ENCODE results near the gene USP40. TPM values are rescaled to one million over a fixed set of nuclear protein-coding genes. Genes with fewer than 3 reads are reported as not detected.
"Not testable (repeated sequence)": the region's sequence is repeated elsewhere in the genome, so short reads cannot be mapped to it uniquely, and the experiment has no call there.

USP40 gene
- total RNA-seq, 2 experiments from 2014 or later: 13.1 to 14.1 TPM

DNA sequence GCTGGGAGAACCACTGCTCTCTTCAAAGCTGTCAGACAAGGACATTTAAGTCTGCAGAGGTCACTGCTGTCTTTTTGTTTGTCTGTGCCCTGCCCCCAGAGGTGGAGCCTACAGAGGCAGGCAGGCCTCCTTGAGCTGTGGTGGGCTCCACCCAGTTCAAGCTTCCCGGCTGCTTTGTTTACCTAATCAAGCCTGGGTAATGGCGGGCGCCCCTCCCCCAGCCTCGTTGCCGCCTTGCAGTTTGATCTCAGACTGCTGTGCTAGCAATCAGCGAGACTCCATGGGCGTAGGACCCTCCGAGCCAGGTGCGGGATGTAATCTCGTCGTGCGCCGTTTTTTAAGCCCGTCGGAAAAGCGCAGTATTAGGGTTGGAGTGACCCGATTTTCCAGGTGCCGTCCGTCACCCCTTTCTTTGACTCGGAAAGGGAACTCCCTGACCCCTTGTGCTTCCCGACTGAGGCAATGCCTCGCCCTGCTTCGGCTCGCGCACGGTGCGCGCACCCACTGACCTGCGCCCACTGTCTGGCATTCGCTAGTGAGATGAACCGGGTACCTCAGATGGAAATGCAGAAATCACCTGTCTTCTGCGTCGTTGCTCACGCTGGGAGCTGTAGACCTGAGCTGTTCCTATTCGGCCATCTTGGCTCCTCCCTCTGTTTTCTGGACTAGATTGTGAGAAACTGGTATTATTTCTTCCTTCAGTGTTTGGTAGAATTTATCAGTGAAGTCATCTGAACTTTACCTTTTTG lies 16.8 kb upstream of the USP40 start:
- H3K9me3 Mint-ChIP-seq (ENCODE audit: insufficient read depth); ATAC-seq; H3K27ac Mint-ChIP-seq; CTCF ChIA-PET; POLR2A ChIA-PET; H3K36me3 Mint-ChIP-seq (ENCODE audit: low read depth); H3K4me3 Mint-ChIP-seq; H3K4me1 Mint-ChIP-seq (ENCODE audit: low read depth); DNase-seq: not testable (repeated sequence)
- peaks cover 14% of the 10 kb centered on the region for H3K27me3 Mint-ChIP-seq (ENCODE audit: low read depth)

DNA sequence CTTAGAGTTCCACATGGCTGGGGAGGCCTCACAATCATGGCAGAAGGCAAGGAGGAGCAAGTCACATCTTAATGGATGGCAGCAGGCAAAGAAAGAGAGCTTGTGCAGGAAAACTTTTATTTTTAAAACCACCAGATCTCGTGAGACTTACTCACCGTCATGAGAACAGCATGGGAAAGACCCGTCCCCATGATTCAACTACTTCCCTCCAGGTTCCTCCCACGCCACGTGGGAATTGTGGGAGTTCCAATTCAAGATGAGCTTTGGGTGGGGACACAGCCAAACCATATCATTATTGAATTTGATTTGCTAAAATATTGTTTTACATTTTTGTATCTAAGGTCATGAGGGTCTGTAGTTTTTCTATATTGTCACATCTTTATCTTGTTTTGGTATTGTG lies 10.8 kb upstream of the USP40 start:
- H3K4me1 Mint-ChIP-seq (ENCODE audit: low read depth); CTCF ChIA-PET; DNase-seq; H3K9me3 Mint-ChIP-seq (ENCODE audit: insufficient read depth); ATAC-seq; H3K36me3 Mint-ChIP-seq (ENCODE audit: low read depth); POLR2A ChIA-PET; H3K27ac Mint-ChIP-seq; H3K4me3 Mint-ChIP-seq: not testable (repeated sequence)
- H3K27me3 Mint-ChIP-seq (ENCODE audit: low read depth): peaks cover 15% of the 10 kb centered on the region

- Mint-ChIP-seq H3K27me3 (ENCODE audit: low read depth) (peaks cover 35% of the 10 kb centered on the region), H3K4me1 (ENCODE audit: low read depth) (no peaks in the 10 kb centered on the region), H3K27ac (no peak overlapping the region), H3K36me3 (ENCODE audit: low read depth) (no peaks in the 10 kb centered on the region), H3K9me3 (ENCODE audit: insufficient read depth) (no peaks in the 10 kb centered on the region), H3K4me3 (no peak overlapping the region)
- DNase-seq (no peak), ATAC-seq (no peak)
- ChIA-PET POLR2A (no interaction called here), CTCF (no interaction called here)
These were observed 5.9 kb upstream of the USP40 start for GRCh38 chr2:233572468-233572867.

DNA sequence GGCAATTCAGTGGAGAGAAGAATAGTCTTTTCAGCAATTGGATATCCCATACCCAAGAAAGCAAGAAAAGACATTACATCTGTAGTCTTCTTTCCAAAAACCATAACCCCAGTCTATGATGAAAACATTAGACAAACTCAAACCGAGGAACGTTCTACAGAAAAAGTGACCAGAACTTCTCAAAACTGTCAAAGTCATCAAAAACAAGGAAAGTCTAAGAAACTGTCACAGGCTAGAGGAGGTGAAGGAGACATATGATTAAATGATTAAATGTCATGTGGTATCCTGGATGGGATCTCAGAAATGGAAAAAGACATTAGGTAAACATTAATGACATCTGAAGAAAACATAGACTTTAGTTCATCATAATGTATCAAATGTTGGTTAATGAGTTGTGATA lies 4.9 kb upstream of the USP40 start:
- POLR2A ChIA-PET: no interaction called here
- DNase-seq (no peak), ATAC-seq (no peak)
- no peaks in the 10 kb centered on the region for H3K4me1 Mint-ChIP-seq (ENCODE audit: low read depth)
- H3K27me3 Mint-ChIP-seq (ENCODE audit: low read depth): peaks cover 33% of the 10 kb centered on the region
- H3K9me3 Mint-ChIP-seq (ENCODE audit: insufficient read depth): no peaks in the 10 kb centered on the region
- no peak overlapping the region for H3K4me3 Mint-ChIP-seq
- H3K36me3 Mint-ChIP-seq (ENCODE audit: low read depth): no peaks in the 10 kb centered on the region
- H3K27ac Mint-ChIP-seq: no peak overlapping the region
- CTCF ChIA-PET: no interaction called here

GRCh38 chr2:233571001-233571400 lies 4.4 kb upstream of the USP40 start:
- Mint-ChIP-seq H3K4me3 (no peak overlapping the region), H3K27ac (no peak overlapping the region), H3K36me3 (ENCODE audit: low read depth) (no peaks in the 10 kb centered on the region), H3K9me3 (ENCODE audit: insufficient read depth) (no peaks in the 10 kb centered on the region), H3K4me1 (ENCODE audit: low read depth) (no peaks in the 10 kb centered on the region), H3K27me3 (ENCODE audit: low read depth) (peaks cover 33% of the 10 kb centered on the region)
- ATAC-seq (no peak), DNase-seq (no peak)
- ChIA-PET POLR2A (no interaction called here), CTCF (no interaction called here)

- H3K36me3 Mint-ChIP-seq (ENCODE audit: low read depth): no peaks in the 10 kb centered on the region
- H3K4me3 Mint-ChIP-seq: peak overlapping the region; percentile 95
- ATAC-seq: no peak
- no peaks in the 10 kb centered on the region for H3K9me3 Mint-ChIP-seq (ENCODE audit: insufficient read depth)
- POLR2A ChIA-PET: interaction anchor here (1.1 kb wide), 1 partner anchor 8 kb away, joined by 4 read pairs; no protein-coding TSS in a partner anchor
- CTCF ChIA-PET: interaction anchor here (2.0 kb wide), 1 partner anchor 8 kb away, joined by 8 read pairs; no protein-coding TSS in a partner anchor
- DNase-seq: no peak
- peak overlapping the region; percentile 95 for H3K27ac Mint-ChIP-seq
- peaks cover 11% of the 10 kb centered on the region for H3K27me3 Mint-ChIP-seq (ENCODE audit: low read depth)
- H3K4me1 Mint-ChIP-seq (ENCODE audit: low read depth): peaks cover 13% of the 10 kb centered on the region
These were observed 869 bp downstream of the USP40 start for GRCh38 chr2:233565685-233566140.

DNA sequence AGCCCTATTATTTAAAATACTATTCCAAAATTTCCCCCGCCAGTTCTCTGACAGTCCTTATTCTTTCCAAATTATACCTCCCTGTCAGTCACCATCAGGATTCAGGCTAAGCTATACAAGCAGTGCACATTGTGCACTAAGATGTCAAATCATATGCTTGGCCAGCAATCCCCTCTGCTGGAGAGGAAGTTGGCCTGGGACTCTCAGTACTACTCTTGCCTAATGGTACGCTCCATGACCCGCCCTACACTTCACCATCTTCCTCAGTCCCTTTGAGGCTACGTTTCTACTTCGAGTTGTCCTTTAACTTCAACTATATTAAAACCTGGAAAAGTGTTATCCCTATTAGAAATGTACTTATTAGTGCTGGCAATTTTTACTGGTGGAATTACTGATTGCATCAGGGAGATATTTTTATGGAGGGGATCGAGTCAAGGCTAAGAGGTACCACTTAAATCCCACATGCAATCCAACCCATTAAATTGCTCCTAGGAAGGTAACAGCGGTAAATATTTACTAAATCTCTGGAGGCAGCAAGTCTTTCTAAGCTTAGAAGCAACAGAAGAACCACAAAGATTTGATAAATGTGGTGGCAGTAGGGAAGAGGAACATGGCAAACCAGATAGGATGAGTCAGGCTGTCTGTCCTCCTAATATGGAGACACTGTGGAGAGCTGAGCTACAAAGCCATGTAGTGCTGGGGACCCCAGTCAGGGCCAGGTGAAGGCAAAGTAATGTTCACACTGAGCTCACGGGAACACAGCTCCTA lies 2.7 kb downstream of the USP40 start:
- Mint-ChIP-seq H3K4me3 (no peak overlapping the region), H3K36me3 (ENCODE audit: low read depth) (no peaks in the 10 kb centered on the region), H3K9me3 (ENCODE audit: insufficient read depth) (no peaks in the 10 kb centered on the region), H3K27ac (no peak overlapping the region), H3K4me1 (ENCODE audit: low read depth) (peaks cover 13% of the 10 kb centered on the region), H3K27me3 (ENCODE audit: low read depth) (peaks cover 3% of the 10 kb centered on the region)
- DNase-seq: no peak
- ATAC-seq: no peak
- POLR2A ChIA-PET: no interaction called here
- CTCF ChIA-PET: interaction anchor here (0.6 to 1.3 kb wide), 3 partner anchors 116 to 227 kb away, joined by 3 read pairs; no protein-coding TSS in a partner anchor

DNA sequence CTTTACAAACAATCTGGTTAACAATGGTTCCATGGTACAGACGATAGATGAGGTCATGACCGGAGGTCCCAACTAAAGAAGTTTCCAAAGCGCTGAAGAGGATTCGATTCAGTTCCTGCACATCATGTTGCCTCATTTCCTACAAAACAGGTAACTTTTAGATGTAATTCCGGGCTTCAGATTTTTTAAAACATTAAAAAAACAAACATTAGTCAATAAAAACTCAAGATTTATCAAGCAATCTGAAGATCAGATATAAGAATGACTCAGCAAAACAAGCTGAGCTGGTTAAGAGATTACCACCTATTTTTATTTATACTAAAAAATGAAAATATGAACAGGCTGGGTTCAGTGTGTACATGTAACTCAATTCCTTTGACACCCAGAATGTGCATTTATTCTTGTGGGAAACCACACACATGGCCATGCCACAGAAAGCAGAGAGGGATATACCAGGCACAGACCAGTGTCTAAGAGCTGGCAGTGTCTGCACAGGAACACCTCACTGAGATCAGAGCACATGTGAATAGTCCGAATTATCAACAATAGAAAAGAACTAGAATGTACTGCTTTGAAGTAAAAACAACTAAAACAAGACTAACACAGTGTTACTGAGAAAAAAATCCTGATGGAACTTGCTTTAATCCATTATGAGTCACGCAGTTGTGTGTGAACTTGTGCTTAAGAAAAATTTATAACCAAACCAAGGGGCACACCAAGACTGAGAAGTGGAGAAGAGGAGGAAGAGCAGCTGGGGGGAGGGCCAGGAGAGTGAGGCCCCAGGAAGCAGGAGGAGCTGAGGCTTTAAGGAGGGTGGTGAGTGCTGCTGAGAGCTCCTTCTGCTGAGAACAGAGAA lies 9.5 kb downstream of the USP40 start:
- peak overlapping the region; percentile 73 for H3K27ac Mint-ChIP-seq
- H3K9me3 Mint-ChIP-seq (ENCODE audit: insufficient read depth): no peaks in the 10 kb centered on the region
- ChIA-PET POLR2A (interaction anchor here (1.2 to 1.5 kb wide), 2 partner anchors 9 to 10 kb away, joined by 4 to 5 read pairs; no protein-coding TSS in a partner anchor), CTCF (interaction anchor here (1.1 to 1.5 kb wide), 2 partner anchors 9 to 17 kb away, joined by 3 to 8 read pairs; partner anchors contain the start of gene USP40)
- H3K4me1 Mint-ChIP-seq (ENCODE audit: low read depth): peaks cover 12% of the 10 kb centered on the region
- DNase-seq (peak; percentile 30), ATAC-seq (peak; percentile 86)
- H3K36me3 Mint-ChIP-seq (ENCODE audit: low read depth): peaks cover 4% of the 10 kb centered on the region
- no peaks in the 10 kb centered on the region for H3K27me3 Mint-ChIP-seq (ENCODE audit: low read depth)
- no peak overlapping the region for H3K4me3 Mint-ChIP-seq

- Mint-ChIP-seq H3K4me3 (no peak overlapping the region), H3K36me3 (ENCODE audit: low read depth) (peaks cover 6% of the 10 kb centered on the region), H3K27me3 (ENCODE audit: low read depth) (no peaks in the 10 kb centered on the region), H3K4me1 (ENCODE audit: low read depth) (peaks cover 10% of the 10 kb centered on the region), H3K9me3 (ENCODE audit: insufficient read depth) (no peaks in the 10 kb centered on the region), H3K27ac (no peak overlapping the region)
- ATAC-seq (no peak), DNase-seq (no peak)
- CTCF ChIA-PET: no interaction called here
- POLR2A ChIA-PET: no interaction called here
These were observed 13.2 kb downstream of the USP40 start for GRCh38 chr2:233553366-233553765.

- no peaks in the 10 kb centered on the region for H3K9me3 Mint-ChIP-seq (ENCODE audit: insufficient read depth)
- ChIA-PET CTCF (no interaction called here), POLR2A (no interaction called here)
- H3K27me3 Mint-ChIP-seq (ENCODE audit: low read depth): no peaks in the 10 kb centered on the region
- ATAC-seq (no peak), DNase-seq (no peak)
- peaks cover 2% of the 10 kb centered on the region for H3K36me3 Mint-ChIP-seq (ENCODE audit: low read depth)
- no peak overlapping the region for H3K27ac Mint-ChIP-seq
- H3K4me1 Mint-ChIP-seq (ENCODE audit: low read depth): peaks cover 2% of the 10 kb centered on the region
- no peak overlapping the region for H3K4me3 Mint-ChIP-seq
These were observed 15.1 kb downstream of the USP40 start for GRCh38 chr2:233551491-233551890.

DNA sequence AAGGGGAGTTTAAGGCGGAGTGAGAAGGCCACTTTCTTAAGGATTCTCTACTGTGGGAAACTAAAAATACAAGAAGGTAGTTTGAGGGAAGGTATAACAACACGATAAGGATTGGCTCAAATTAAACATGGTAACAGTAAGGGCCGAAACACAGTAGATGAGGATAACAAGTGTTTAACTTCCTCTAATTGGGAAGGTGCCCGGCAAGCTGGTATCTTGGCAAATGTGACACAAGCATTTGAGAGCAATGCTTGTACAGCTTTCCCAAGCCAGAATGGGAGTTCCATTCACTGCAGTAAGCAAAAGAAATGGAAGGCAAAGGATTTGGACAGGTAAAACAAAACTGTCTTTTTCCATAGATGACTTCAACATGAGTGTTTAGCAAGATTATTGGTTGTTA lies 19.8 kb downstream of the USP40 start:
- Mint-ChIP-seq H3K27me3 (ENCODE audit: low read depth) (no peaks in the 10 kb centered on the region), H3K36me3 (ENCODE audit: low read depth) (peaks cover 5% of the 10 kb centered on the region), H3K27ac (no peak overlapping the region), H3K9me3 (ENCODE audit: insufficient read depth) (no peaks in the 10 kb centered on the region), H3K4me3 (no peak overlapping the region), H3K4me1 (ENCODE audit: low read depth) (peaks cover 10% of the 10 kb centered on the region)
- DNase-seq: no peak
- CTCF ChIA-PET: no interaction called here
- no peak for ATAC-seq
- POLR2A ChIA-PET: no interaction called here
